ENCODE measurements around the gene LRRC71.

DNA sequence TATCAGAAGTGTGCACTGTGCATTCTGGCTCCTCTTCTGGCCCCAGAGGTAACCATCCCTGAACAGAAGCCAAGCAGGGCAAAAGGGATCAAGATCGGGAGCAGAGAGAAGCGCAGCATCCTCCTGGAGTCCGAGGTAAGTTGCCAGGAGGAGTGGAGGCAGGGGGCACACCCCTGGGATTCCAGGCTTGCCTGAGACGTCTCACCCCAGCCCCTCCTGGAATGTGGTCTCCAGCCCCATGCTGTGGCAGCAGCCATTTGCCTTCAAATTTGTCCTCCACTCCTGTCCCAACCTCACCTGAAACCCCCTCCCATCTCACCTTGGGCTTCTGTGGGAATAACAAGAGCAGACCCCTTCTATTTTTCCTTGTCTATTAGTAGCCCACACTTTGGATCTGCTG is 10.1 kb downstream of the LRRC71 start:
- TF ChIP-seq, protein P1, sequence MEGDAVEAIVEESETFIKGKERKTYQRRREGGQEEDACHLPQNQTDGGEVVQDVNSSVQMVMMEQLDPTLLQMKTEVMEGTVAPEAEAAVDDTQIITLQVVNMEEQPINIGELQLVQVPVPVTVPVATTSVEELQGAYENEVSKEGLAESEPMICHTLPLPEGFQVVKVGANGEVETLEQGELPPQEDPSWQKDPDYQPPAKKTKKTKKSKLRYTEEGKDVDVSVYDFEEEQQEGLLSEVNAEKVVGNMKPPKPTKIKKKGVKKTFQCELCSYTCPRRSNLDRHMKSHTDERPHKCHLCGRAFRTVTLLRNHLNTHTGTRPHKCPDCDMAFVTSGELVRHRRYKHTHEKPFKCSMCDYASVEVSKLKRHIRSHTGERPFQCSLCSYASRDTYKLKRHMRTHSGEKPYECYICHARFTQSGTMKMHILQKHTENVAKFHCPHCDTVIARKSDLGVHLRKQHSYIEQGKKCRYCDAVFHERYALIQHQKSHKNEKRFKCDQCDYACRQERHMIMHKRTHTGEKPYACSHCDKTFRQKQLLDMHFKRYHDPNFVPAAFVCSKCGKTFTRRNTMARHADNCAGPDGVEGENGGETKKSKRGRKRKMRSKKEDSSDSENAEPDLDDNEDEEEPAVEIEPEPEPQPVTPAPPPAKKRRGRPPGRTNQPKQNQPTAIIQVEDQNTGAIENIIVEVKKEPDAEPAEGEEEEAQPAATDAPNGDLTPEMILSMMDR (IDR thresholded peaks at IDR 0.05; ENCODE audit: borderline replicate concordance, extremely low read depth, low read length, poor library complexity, severe bottlenecking), result no peak
- no peak for TF ChIP-seq EZH2 (IDR thresholded peaks at IDR 0.05; ENCODE audit: borderline replicate concordance, low read depth, low read length, severe bottlenecking)
